ENCODE results near the gene SYNJ2. TPM values are rescaled to one million over a fixed set of nuclear protein-coding genes. Genes with fewer than 3 reads are reported as not detected.

The SYNJ2 gene
- total and polyA plus RNA-seq, 2 donors (not counting 3 experiments of a cell fraction or from before 2014, with no cell fraction given): 35.1 to 78.2 TPM

DNA sequence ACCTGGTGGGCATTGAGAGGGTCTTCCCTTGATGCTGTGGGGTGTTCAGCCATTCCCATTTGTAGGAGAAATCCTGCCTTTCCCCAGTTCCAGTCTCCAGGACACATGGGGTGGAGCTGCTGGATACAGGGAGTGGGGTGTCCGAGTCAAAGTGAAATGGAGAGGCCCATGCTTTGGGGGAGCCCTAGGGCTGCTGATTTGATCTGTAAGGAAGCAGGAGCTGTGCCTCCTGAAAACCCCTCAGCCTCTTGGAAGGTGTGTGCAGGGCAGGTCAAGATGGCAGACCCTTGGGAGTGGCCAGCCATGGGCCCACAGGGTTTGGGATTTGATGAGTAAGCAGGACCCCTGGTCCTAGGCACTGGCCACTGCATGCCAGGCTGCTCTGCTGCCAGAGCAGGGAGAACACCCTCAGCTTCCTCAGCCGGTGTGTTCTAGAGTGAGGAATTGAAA lies 104.4 kb downstream of the SYNJ2 start:
- no peak overlapping the region for H3K27ac ChIP-seq (ENCODE audit: insufficient read depth, low read depth, low read length)
- no peak overlapping the region for H3K9ac ChIP-seq (replicated peaks; ENCODE audit: extremely low read depth, insufficient read depth, low read length)
- no peaks in the 10 kb centered on the region for H3K9me1 ChIP-seq (replicated peaks; ENCODE audit: control insufficient read depth, extremely low read depth, insufficient read depth, low read length)
- FAIRE-seq: no peak
- peaks cover 6% of the 10 kb centered on the region for H3K4me1 ChIP-seq (ENCODE audit: control insufficient read depth, extremely low read depth, insufficient read depth, low read length)
- ChIA-PET CTCF (no interaction called here), POLR2A (no interaction called here)
- no peaks in the 10 kb centered on the region for H3K27me3 ChIP-seq (ENCODE audit: control insufficient read depth in 2 of 2, insufficient read depth in 2 of 2, low read length in 2 of 2)
- dilution Hi-C loops (cut with MboI; ENCODE audit: extremely low pct_ligation_motif_present, low sequenced_read_pairs) (no loop called here), intact Hi-C loops (cut with micrococcal nuclease) (no loop called here)
- no peak overlapping the region for H3K4me2 ChIP-seq (ENCODE audit: insufficient read depth, low read length)
- peaks cover 41 to 51% of the 10 kb centered on the region in 2 experiments for H3K36me3 ChIP-seq (ENCODE audit: control insufficient read depth in 2 of 2, extremely low read depth in 1 of 2, insufficient read depth in 2 of 2, low read length in 2 of 2)
- no peaks in the 10 kb centered on the region for H4K20me1 ChIP-seq (replicated peaks; ENCODE audit: control insufficient read depth, extremely low read depth, insufficient read depth, low read length)
- TF ChIP-seq FOS (IDR thresholded peaks at IDR 0.05; ENCODE audit: borderline replicate concordance, insufficient read depth, low read length): no peak
- TF ChIP-seq, protein P1, sequence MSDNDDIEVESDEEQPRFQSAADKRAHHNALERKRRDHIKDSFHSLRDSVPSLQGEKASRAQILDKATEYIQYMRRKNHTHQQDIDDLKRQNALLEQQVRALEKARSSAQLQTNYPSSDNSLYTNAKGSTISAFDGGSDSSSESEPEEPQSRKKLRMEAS (IDR thresholded peaks at IDR 0.05; ENCODE audit: insufficient read depth, insufficient read length): no peak
- no peak for TF ChIP-seq EZH2 (IDR thresholded peaks at IDR 0.05; ENCODE audit: borderline replicate concordance, low read depth, low read length, severe bottlenecking)
- TF ChIP-seq JUN (IDR thresholded peaks at IDR 0.05; ENCODE audit: borderline replicate concordance, insufficient read depth, insufficient read length, low read depth): no peak
- no peak for TF ChIP-seq POLR2AphosphoS5 (IDR thresholded peaks at IDR 0.05; ENCODE audit: insufficient read depth, low read depth, low read length)
- TF ChIP-seq, protein P2, sequence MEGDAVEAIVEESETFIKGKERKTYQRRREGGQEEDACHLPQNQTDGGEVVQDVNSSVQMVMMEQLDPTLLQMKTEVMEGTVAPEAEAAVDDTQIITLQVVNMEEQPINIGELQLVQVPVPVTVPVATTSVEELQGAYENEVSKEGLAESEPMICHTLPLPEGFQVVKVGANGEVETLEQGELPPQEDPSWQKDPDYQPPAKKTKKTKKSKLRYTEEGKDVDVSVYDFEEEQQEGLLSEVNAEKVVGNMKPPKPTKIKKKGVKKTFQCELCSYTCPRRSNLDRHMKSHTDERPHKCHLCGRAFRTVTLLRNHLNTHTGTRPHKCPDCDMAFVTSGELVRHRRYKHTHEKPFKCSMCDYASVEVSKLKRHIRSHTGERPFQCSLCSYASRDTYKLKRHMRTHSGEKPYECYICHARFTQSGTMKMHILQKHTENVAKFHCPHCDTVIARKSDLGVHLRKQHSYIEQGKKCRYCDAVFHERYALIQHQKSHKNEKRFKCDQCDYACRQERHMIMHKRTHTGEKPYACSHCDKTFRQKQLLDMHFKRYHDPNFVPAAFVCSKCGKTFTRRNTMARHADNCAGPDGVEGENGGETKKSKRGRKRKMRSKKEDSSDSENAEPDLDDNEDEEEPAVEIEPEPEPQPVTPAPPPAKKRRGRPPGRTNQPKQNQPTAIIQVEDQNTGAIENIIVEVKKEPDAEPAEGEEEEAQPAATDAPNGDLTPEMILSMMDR (IDR thresholded peaks at IDR 0.05; ENCODE audit: extremely low read depth in 1 of 2, insufficient read depth in 1 of 2, low read depth in 1 of 2, low read length in 2 of 2): no peak
- no peak for TF ChIP-seq GATA2 (IDR thresholded peaks at IDR 0.05; ENCODE audit: insufficient read depth, insufficient read length, low read depth, low read length)
- no peak for TF ChIP-seq MYC (IDR thresholded peaks at IDR 0.05; ENCODE audit: low read depth, low read length)
- TF ChIP-seq POLR2A (IDR thresholded peaks at IDR 0.05; ENCODE audit: low read depth, low read length): no peak
- no peaks in the 10 kb centered on the region for H3K79me2 ChIP-seq (ENCODE audit: control insufficient read depth, insufficient read depth, low read length)
- no peak overlapping the region for H3K4me3 ChIP-seq (replicated peaks in 1 of 3; ENCODE audit: insufficient read depth in 1 of 3, low read depth in 1 of 3, low read length in 3 of 3)
- H3K9me3 ChIP-seq (replicated peaks; ENCODE audit: control insufficient read depth, insufficient read depth, low read length): no peaks in the 10 kb centered on the region
- BruUV-seq (replicated peaks): no TSS peak
- no peak for DNase-seq (ENCODE audit: low read depth, low spot score)
- H2AFZ ChIP-seq (ENCODE audit: low read depth, low read length): no peak overlapping the region
